CD4-positive, alpha-beta memory T cell (primary cell): ENCODE data around the gene HSPH1. TPM values are rescaled to one million over a fixed set of nuclear protein-coding genes. Genes with fewer than 3 reads are reported as not detected.

Experiments
- CTCF ChIA-PET: fragments of 350-600 bp; sonication (Branson Sonifier 250); formaldehyde crosslinking; loops from one replicate; lab custom pipeline; 2021; ENCODE audit warnings: inconsistent platforms; ENCODE audit not compliant: partially characterized antibody; lab: Charles Lee
- POLR2A ChIA-PET: fragments of 350-600 bp; sonication (Branson Sonifier 250); formaldehyde crosslinking; loops from one replicate; lab custom pipeline; 2021; ENCODE audit not compliant: partially characterized antibody; lab: Charles Lee
- DNase-seq, 5 donors: peaks; one replicate each; pipeline versions ENCODE4 v3.0.0 to v3.0.0-alpha.2; 2020 to 2022; ENCODE audit warnings: mixed read lengths in 1 of 5
- H3K27ac ChIP-seq: one replicate; pipeline ENCODE4 v1.7.0; 2013; ENCODE audit warnings: low read depth, low read length
- H3K27me3 ChIP-seq: 2 replicates; pipeline ENCODE4 v1.7.0; 2013; ENCODE audit warnings: mild to moderate bottlenecking, low read length, moderate library complexity; ENCODE audit not compliant: insufficient read depth
- H3K36me3 ChIP-seq: 2 replicates; pipeline ENCODE4 v1.7.0; 2013; ENCODE audit warnings: mild to moderate bottlenecking, low read length, moderate library complexity; ENCODE audit not compliant: insufficient read depth
- H3K4me1 ChIP-seq: 2 replicates; pipeline ENCODE4 v1.7.0; 2013; ENCODE audit warnings: mild to moderate bottlenecking, low read length, moderate library complexity; ENCODE audit not compliant: insufficient read depth
- H3K4me3 ChIP-seq, 2 donors: one replicate each; pipeline ENCODE4 v1.7.0; 2013; ENCODE audit warnings: low read length in 2 of 2, mild to moderate bottlenecking in 1 of 2
- H3K9me3 ChIP-seq, 2 donors: one replicate each; pipeline ENCODE4 v1.7.0; 2013; ENCODE audit warnings: low read length in 2 of 2, control low read depth in 1 of 2; ENCODE audit not compliant: control insufficient read depth in 1 of 2
- H3K27ac Mint-ChIP-seq, 7 donors: one replicate each; pipeline ENCODE4 v1.8.0; 2020 to 2021; ENCODE audit warnings: mixed read lengths in 7 of 7, mild to moderate bottlenecking in 6 of 7, inconsistent platforms in 3 of 7, moderate library complexity in 3 of 7
- H3K27me3 Mint-ChIP-seq, 2 donors: one replicate each; pipeline ENCODE4 v1.8.0; 2020 to 2021; ENCODE audit warnings: mixed read lengths in 2 of 2
- H3K36me3 Mint-ChIP-seq, 2 donors: one replicate each; pipeline ENCODE4 v1.8.0; 2020 to 2021; ENCODE audit warnings: mixed read lengths in 2 of 2, inconsistent platforms in 1 of 2, mild to moderate bottlenecking in 1 of 2
- H3K4me1 Mint-ChIP-seq, 4 donors: one replicate each; pipeline ENCODE4 v1.8.0; 2020 to 2021; ENCODE audit warnings: mixed read lengths in 4 of 4, mild to moderate bottlenecking in 1 of 4
- H3K4me3 Mint-ChIP-seq, 8 donors: one replicate each; pipeline ENCODE4 v1.8.0; 2020 to 2021; ENCODE audit warnings: mixed read lengths in 8 of 8, mild to moderate bottlenecking in 7 of 8, moderate library complexity in 6 of 8, inconsistent platforms in 3 of 8
- H3K9me3 Mint-ChIP-seq, 8 donors: one replicate each; pipeline ENCODE4 v1.8.0; 2020 to 2021; ENCODE audit warnings: mixed read lengths in 8 of 8, mild to moderate bottlenecking in 5 of 8, inconsistent platforms in 3 of 8, moderate library complexity in 1 of 8
- intact Hi-C: fragments of 100-400 bp; cut with micrococcal nuclease; formaldehyde crosslinking; loops from one replicate; pipeline ENCODE4 v1.15.1; 2023
- polyA plus RNA-seq, 2 donors: library from polyadenylated mRNA; unstranded; fragments of 300-500 nt; fragmentation: Illumina TruSeq; gene quantifications; one replicate each; pipeline ENCODE4 v1.2.3, GENCODE V29; 2021
- total RNA-seq, 2 experiments: library from RNA; stranded (reverse); gene quantifications; one replicate each; pipeline ENCODE4 v1.2.3, GENCODE V29; 2021

HSPH1 gene
- total and polyA plus RNA-seq, 4 experiments from 2014 or later, result 39.9 to 75.5 (median 58.6) TPM

DNA sequence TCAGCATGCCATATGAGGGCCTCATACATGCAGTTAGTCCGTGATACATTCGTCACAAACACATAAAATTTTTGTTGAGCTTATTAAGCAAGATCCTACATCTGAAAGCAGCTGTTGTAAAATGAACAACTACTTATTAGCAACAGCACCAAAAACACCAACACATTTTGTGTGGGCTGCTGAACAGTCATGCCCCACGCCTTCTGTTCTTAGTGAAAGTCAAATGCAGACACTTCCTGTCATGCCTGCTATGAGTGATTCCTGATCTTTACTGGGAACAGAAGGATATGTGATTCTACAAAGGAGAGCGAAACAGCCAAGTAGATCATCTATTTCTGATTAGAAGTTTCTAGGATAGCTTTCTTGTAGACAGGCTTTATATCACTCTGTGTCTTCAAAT is 33.9 kb upstream of the HSPH1 start:
- no peak for DNase-seq
- no peak overlapping the region for H3K4me3 Mint-ChIP-seq
- H3K27me3 Mint-ChIP-seq, result peaks cover 1 to 3% of the 10 kb centered on the region in 2 donors
- ChIA-PET CTCF (interaction anchor here (2.2 kb wide), 1 partner anchor 41 kb away, joined by 5 read pairs; no protein-coding TSS in a partner anchor), POLR2A (interaction anchor here (0.8 kb wide), 1 partner anchor 9 kb away, joined by 4 read pairs; no protein-coding TSS in a partner anchor)
- H3K27ac ChIP-seq, result no peak overlapping the region
- no peak overlapping the region for H3K4me3 ChIP-seq
- peaks cover 5% of the 10 kb centered on the region for H3K4me1 ChIP-seq
- peaks cover 0 to 2% of the 10 kb centered on the region in 2 donors for H3K36me3 Mint-ChIP-seq
- H3K27ac Mint-ChIP-seq, result no peak overlapping the region
- intact Hi-C loops, result no loop called here
- H3K9me3 ChIP-seq, result no peaks in the 10 kb centered on the region
- no peaks in the 10 kb centered on the region for H3K27me3 ChIP-seq
- H3K36me3 ChIP-seq, result no peaks in the 10 kb centered on the region
- no peaks in the 10 kb centered on the region for H3K9me3 Mint-ChIP-seq
- peaks cover 4 to 8% (median 6%) of the 10 kb centered on the region in 4 donors for H3K4me1 Mint-ChIP-seq

DNA sequence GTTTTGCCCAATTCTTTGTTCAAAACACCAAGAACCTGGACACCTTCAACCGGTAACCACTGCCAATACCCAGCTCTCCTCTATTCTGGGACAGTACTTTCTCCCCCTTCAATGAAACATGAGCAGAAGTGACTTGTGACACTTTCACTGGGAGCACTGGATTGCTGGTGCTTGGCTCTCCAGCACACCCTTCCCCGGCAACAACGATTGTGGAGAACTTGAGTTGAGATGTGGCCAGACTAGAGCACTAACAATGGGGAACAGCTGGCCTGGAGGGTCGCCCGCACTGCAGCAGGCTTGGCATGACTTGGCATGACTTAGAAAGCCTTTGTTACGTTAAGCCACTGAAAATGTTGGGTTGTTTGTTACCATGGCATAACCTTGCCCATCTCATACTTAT is 30.6 kb upstream of the HSPH1 start:
- Mint-ChIP-seq H3K27me3 (peaks cover 1 to 4% of the 10 kb centered on the region in 2 donors), H3K4me1 (peaks cover 0 to 3% (median 0%) of the 10 kb centered on the region in 4 donors), H3K27ac (no peak overlapping the region), H3K9me3 (peaks cover 0 to 2% (median 0%) of the 10 kb centered on the region in 8 donors), H3K4me3 (no peak overlapping the region), H3K36me3 (no peaks in the 10 kb centered on the region)
- intact Hi-C loops, result no loop called here
- Histone ChIP-seq H3K9me3 (no peaks in the 10 kb centered on the region), H3K27ac (no peak overlapping the region), H3K27me3 (no peaks in the 10 kb centered on the region), H3K36me3 (no peaks in the 10 kb centered on the region), H3K4me3 (no peak overlapping the region), H3K4me1 (no peaks in the 10 kb centered on the region)
- ChIA-PET CTCF (no interaction called here), POLR2A (no interaction called here)
- no peak for DNase-seq

- no peaks in the 10 kb centered on the region for H3K4me1 ChIP-seq
- H3K27me3 ChIP-seq, result no peaks in the 10 kb centered on the region
- no peaks in the 10 kb centered on the region for H3K9me3 ChIP-seq
- no peak overlapping the region for H3K27ac ChIP-seq
- H3K36me3 ChIP-seq, result no peaks in the 10 kb centered on the region
- no peaks in the 10 kb centered on the region for H3K36me3 Mint-ChIP-seq
- peaks cover 1 to 4% of the 10 kb centered on the region in 2 donors for H3K27me3 Mint-ChIP-seq
- intact Hi-C loops, result no loop called here
- DNase-seq, result no peak
- no peak overlapping the region for H3K4me3 ChIP-seq
- no peak overlapping the region for H3K27ac Mint-ChIP-seq
- no peak overlapping the region for H3K4me3 Mint-ChIP-seq
- H3K9me3 Mint-ChIP-seq, result peaks cover 0 to 2% (median 0%) of the 10 kb centered on the region in 8 donors
- POLR2A ChIA-PET, result no interaction called here
- CTCF ChIA-PET, result interaction anchor here (0.6 kb wide), 1 partner anchor 7 kb away, joined by 3 read pairs; no protein-coding TSS in a partner anchor
- peaks cover 0 to 3% (median 0%) of the 10 kb centered on the region in 4 donors for H3K4me1 Mint-ChIP-seq
Measured at GRCh38 chr13:31191748-31192147, 30.0 kb upstream of the HSPH1 start.

- H3K27ac ChIP-seq, result no peak overlapping the region
- Mint-ChIP-seq H3K36me3 (no peaks in the 10 kb centered on the region), H3K4me3 (no peak overlapping the region), H3K27ac (no peak overlapping the region), H3K9me3 (peaks cover 0 to 2% (median 0%) of the 10 kb centered on the region in 8 donors), H3K27me3 (peaks cover 0 to 5% of the 10 kb centered on the region in 2 donors), H3K4me1 (no peaks in the 10 kb centered on the region)
- no peak for DNase-seq
- H3K4me1 ChIP-seq, result no peaks in the 10 kb centered on the region
- no peak overlapping the region for H3K4me3 ChIP-seq
- intact Hi-C loops, result no loop called here
- CTCF ChIA-PET, result interaction anchor here (1.0 kb wide), 1 partner anchor 16 kb away, joined by 3 read pairs; no protein-coding TSS in a partner anchor
- POLR2A ChIA-PET, result no interaction called here
- H3K9me3 ChIP-seq, result no peaks in the 10 kb centered on the region
- no peaks in the 10 kb centered on the region for H3K36me3 ChIP-seq
- no peaks in the 10 kb centered on the region for H3K27me3 ChIP-seq
Measured at GRCh38 chr13:31184981-31185645, 23.4 kb upstream of the HSPH1 start.

- H3K36me3 ChIP-seq, result no peaks in the 10 kb centered on the region
- POLR2A ChIA-PET, result no interaction called here
- no peak overlapping the region for H3K4me3 Mint-ChIP-seq
- no peaks in the 10 kb centered on the region for H3K4me1 Mint-ChIP-seq
- H3K27me3 ChIP-seq, result no peaks in the 10 kb centered on the region
- CTCF ChIA-PET, result no interaction called here
- H3K27ac Mint-ChIP-seq, result no peak overlapping the region
- H3K27me3 Mint-ChIP-seq, result peaks cover 0 to 3% of the 10 kb centered on the region in 2 donors
- no peak overlapping the region for H3K4me3 ChIP-seq
- DNase-seq, result no peak
- peaks cover 0 to 2% (median 0%) of the 10 kb centered on the region in 8 donors for H3K9me3 Mint-ChIP-seq
- H3K36me3 Mint-ChIP-seq, result no peaks in the 10 kb centered on the region
- no peaks in the 10 kb centered on the region for H3K9me3 ChIP-seq
- no peaks in the 10 kb centered on the region for H3K4me1 ChIP-seq
- intact Hi-C loops, result no loop called here
- no peak overlapping the region for H3K27ac ChIP-seq
Measured at GRCh38 chr13:31184451-31184850, 22.7 kb upstream of the HSPH1 start.

DNA sequence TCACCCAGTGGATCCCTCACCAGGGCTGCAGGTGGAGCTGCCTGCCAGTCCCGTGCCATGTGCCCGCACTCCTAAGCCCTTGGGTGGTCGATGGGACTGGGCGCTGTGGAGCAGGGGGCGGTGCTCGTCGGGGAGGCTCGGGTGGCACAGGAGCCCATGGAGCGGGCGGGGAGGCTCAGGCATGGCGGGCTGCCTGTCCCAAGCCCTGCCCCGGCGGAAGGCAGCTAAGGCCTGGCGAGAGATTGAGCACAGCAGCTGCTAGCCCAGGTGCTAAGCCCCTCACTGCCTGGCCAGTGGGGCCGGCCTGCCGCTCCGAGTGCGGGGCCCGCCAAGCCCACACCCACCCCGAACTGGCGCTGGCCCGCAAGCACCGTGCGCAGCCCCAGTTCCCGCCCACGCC is 21.3 kb upstream of the HSPH1 start:
- no peaks in the 10 kb centered on the region for H3K27me3 ChIP-seq
- H3K4me1 Mint-ChIP-seq, result peaks cover 0 to 4% (median under 1%) of the 10 kb centered on the region in 4 donors
- H3K9me3 Mint-ChIP-seq, result peaks cover 0 to 2% (median 0%) of the 10 kb centered on the region in 8 donors
- no peak overlapping the region for H3K27ac ChIP-seq
- H3K4me3 Mint-ChIP-seq, result no peak overlapping the region
- POLR2A ChIA-PET, result no interaction called here
- no peaks in the 10 kb centered on the region for H3K9me3 ChIP-seq
- CTCF ChIA-PET, result no interaction called here
- no peaks in the 10 kb centered on the region for H3K36me3 Mint-ChIP-seq
- H3K4me3 ChIP-seq, result no peak overlapping the region
- no peaks in the 10 kb centered on the region for H3K36me3 ChIP-seq
- H3K27ac Mint-ChIP-seq, result no peak overlapping the region
- H3K4me1 ChIP-seq, result no peaks in the 10 kb centered on the region
- DNase-seq, result no peak
- H3K27me3 Mint-ChIP-seq, result peaks cover 0 to 3% of the 10 kb centered on the region in 2 donors
- intact Hi-C loops, result no loop called here

DNA sequence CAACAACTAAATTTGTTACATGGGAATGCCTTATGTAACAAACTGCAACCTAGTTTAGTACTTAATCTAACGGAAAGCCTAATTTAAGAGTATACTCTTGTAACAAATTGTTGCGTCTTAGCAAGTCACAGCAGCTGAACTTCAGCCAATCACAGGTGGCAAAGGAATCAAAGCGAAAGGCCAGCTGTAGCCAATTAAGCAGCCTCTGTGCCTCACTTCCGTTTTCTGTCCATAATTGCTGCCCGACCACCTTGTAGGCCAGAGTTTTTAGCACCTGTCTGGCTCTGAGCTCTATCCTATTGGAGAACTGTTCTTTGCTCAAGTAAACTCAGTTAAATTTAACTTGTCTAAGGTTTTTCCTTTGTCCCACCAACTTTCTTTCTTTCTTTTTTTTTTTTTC is 18.1 kb upstream of the HSPH1 start:
- H3K36me3 Mint-ChIP-seq, result no peaks in the 10 kb centered on the region
- peaks cover 0 to 2% of the 10 kb centered on the region in 2 donors for H3K27me3 Mint-ChIP-seq
- no peak overlapping the region for H3K27ac Mint-ChIP-seq
- Histone ChIP-seq H3K36me3 (no peaks in the 10 kb centered on the region), H3K27ac (no peak overlapping the region), H3K4me1 (no peaks in the 10 kb centered on the region), H3K27me3 (no peaks in the 10 kb centered on the region), H3K4me3 (no peak overlapping the region), H3K9me3 (no peaks in the 10 kb centered on the region)
- intact Hi-C loops, result no loop called here
- CTCF ChIA-PET, result no interaction called here
- no peak for DNase-seq
- H3K4me1 Mint-ChIP-seq, result peaks cover 0 to 5% (median 1%) of the 10 kb centered on the region in 4 donors
- POLR2A ChIA-PET, result no interaction called here
- no peak overlapping the region for H3K4me3 Mint-ChIP-seq
- H3K9me3 Mint-ChIP-seq, result peaks cover 0 to 3% (median 0%) of the 10 kb centered on the region in 8 donors
